ENCODE data around the gene ACADVL. TPM values are rescaled to one million over a fixed set of nuclear protein-coding genes. Genes with fewer than 3 reads are reported as not detected.

Gene ACADVL
- total RNA-seq, 1 donor from 2014 or later, result 86.7 TPM

DNA sequence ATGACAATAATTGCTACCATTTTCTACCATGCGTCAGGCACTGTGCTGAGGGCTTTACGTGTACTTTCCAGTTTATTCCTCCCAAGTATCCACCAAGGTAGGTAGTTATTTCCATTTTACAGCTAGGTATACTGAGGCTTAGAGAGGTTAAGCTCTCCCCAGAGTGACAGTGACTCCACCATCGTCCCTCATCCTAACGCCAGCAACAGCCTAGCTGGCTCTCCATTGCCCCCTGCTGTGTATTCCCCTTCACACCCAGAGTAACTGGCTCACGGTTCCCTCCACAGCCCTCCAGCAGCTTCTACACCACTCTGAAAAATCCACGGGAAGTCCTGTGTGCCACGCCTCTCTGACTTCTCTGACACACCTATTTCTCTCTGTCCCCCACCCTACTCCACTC lies 33.5 kb upstream of the ACADVL start:
- H3K4me1 ChIP-seq, result no peaks in the 10 kb centered on the region
- H3K27me3 ChIP-seq, result no peaks in the 10 kb centered on the region
- no peak for DNase-seq (ENCODE audit: low spot score)
- no peaks in the 10 kb centered on the region for H3K36me3 ChIP-seq
- Mint-ChIP-seq H3K36me3 (peaks cover 13% of the 10 kb centered on the region), H3K27me3 (ENCODE audit: insufficient read depth, low read depth) (peaks cover 11% of the 10 kb centered on the region), H3K4me1 (peaks cover 10% of the 10 kb centered on the region), H3K27ac (peak overlapping the region; percentile 40), H3K9me3 (no peaks in the 10 kb centered on the region), H3K4me3 (peak overlapping the region; percentile 25)
- no peak overlapping the region for H3K9ac ChIP-seq
- H3F3A ChIP-seq (ENCODE audit: low read depth), result peaks cover 11% of the 10 kb centered on the region
- H3K9me3 ChIP-seq (ENCODE audit: low read depth), result no peaks in the 10 kb centered on the region
- H4K20me1 ChIP-seq (ENCODE audit: low read depth), result peaks cover 4% of the 10 kb centered on the region
- H2AFZ ChIP-seq (replicated peaks), result no peak overlapping the region
- H3K27ac ChIP-seq, result no peak overlapping the region
- H3K4me3 ChIP-seq, result no peak overlapping the region
- TF ChIP-seq EZH2phosphoT487 (IDR thresholded peaks at IDR 0.05) (no peak), CTCF (IDR thresholded peaks at IDR 0.05) (no peak), EZH2 (IDR thresholded peaks at IDR 0.05) (no peak)
- H3K4me2 ChIP-seq, result no peak overlapping the region
- no peaks in the 10 kb centered on the region for H3K79me2 ChIP-seq (ENCODE audit: low read depth)

GRCh38 chr17:7190276-7190917 lies 29.3 kb upstream of the ACADVL start:
- Histone ChIP-seq H3K4me2 (no peak overlapping the region), H2AFZ (replicated peaks) (no peak overlapping the region), H3K27ac (no peak overlapping the region), H3K9me3 (ENCODE audit: low read depth) (no peaks in the 10 kb centered on the region), H3K4me3 (no peak overlapping the region), H3K27me3 (no peaks in the 10 kb centered on the region), H4K20me1 (ENCODE audit: low read depth) (peaks cover 14% of the 10 kb centered on the region), H3F3A (ENCODE audit: low read depth) (peaks cover 8% of the 10 kb centered on the region), H3K9ac (no peak overlapping the region), H3K79me2 (ENCODE audit: low read depth) (no peaks in the 10 kb centered on the region), H3K4me1 (no peaks in the 10 kb centered on the region), H3K36me3 (no peaks in the 10 kb centered on the region)
- Mint-ChIP-seq H3K4me1 (peaks cover 14% of the 10 kb centered on the region), H3K27ac (no peak overlapping the region), H3K27me3 (ENCODE audit: insufficient read depth, low read depth) (peaks cover 7% of the 10 kb centered on the region), H3K36me3 (peaks cover 30% of the 10 kb centered on the region), H3K9me3 (no peaks in the 10 kb centered on the region), H3K4me3 (no peak overlapping the region)
- TF ChIP-seq CTCF (IDR thresholded peaks at IDR 0.05), result no peak
- TF ChIP-seq EZH2 (IDR thresholded peaks at IDR 0.05), result no peak
- TF ChIP-seq EZH2phosphoT487 (IDR thresholded peaks at IDR 0.05), result no peak
- no peak for DNase-seq (ENCODE audit: low spot score)

DNA sequence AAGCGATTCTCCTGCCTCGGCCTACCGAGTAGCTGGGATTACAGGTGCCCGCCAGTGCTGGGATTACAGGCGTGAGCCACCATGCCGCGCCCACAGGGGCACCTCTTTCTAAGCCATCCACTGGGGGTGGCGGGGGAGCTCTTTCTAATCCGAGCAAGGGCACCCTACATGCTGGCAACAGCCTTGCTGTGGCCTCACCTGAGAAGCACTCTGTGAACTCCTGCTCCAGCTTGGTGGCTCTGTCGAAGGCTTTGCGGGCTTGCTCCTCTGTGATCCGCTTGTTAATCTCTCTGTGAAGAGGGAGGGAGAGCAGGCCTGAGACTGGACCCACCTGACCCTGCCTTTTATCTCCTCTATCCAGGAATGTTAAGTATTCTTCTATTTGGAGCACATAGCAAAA lies 28.7 kb upstream of the ACADVL start:
- TF ChIP-seq EZH2phosphoT487 (IDR thresholded peaks at IDR 0.05) (no peak), CTCF (IDR thresholded peaks at IDR 0.05) (no peak), EZH2 (IDR thresholded peaks at IDR 0.05) (no peak)
- no peak for DNase-seq (ENCODE audit: low spot score)
- H3K27ac ChIP-seq, result no peak overlapping the region
- no peaks in the 10 kb centered on the region for H3K79me2 ChIP-seq (ENCODE audit: low read depth)
- Mint-ChIP-seq H3K9me3 (no peaks in the 10 kb centered on the region), H3K27ac (no peak overlapping the region), H3K27me3 (ENCODE audit: insufficient read depth, low read depth) (peaks cover 11% of the 10 kb centered on the region), H3K36me3 (peaks cover 32% of the 10 kb centered on the region), H3K4me3 (peak overlapping the region; percentile 24), H3K4me1 (peaks cover 14% of the 10 kb centered on the region)
- H3K4me1 ChIP-seq, result no peaks in the 10 kb centered on the region
- H2AFZ ChIP-seq (replicated peaks), result no peak overlapping the region
- H3K4me2 ChIP-seq, result no peak overlapping the region
- no peak overlapping the region for H3K4me3 ChIP-seq
- no peaks in the 10 kb centered on the region for H3K27me3 ChIP-seq
- H3K9ac ChIP-seq, result no peak overlapping the region
- peaks cover 14% of the 10 kb centered on the region for H4K20me1 ChIP-seq (ENCODE audit: low read depth)
- H3K36me3 ChIP-seq, result no peaks in the 10 kb centered on the region
- peaks cover 8% of the 10 kb centered on the region for H3F3A ChIP-seq (ENCODE audit: low read depth)
- no peaks in the 10 kb centered on the region for H3K9me3 ChIP-seq (ENCODE audit: low read depth)
